D721Med (cell line): Measurements from ENCODE around the gene NOP58.
"Not testable (repeated sequence)": the region's sequence is repeated elsewhere in the genome, so short reads cannot be mapped to it uniquely, and the experiment has no call there.

Source experiments
- DNase-seq: peaks from one replicate; pipeline ENCODE4 v3.0.0; 2011; ENCODE audit warnings: low spot score; ENCODE audit not compliant: insufficient read length
- FAIRE-seq: peaks from 2 replicates; lab custom pipeline; 2011; peaks lifted over from hg19 to GRCh38; lab: Jason Lieb, UNC
- CTCF ChIP-seq: IDR thresholded peaks from 2 replicates; pipeline ENCODE4 v1.5.1; 2012; ENCODE audit warnings: mild to moderate bottlenecking, control low read depth; ENCODE audit not compliant: insufficient read depth; ENCODE audit errors: missing control alignments

Gene NOP58

GRCh38 chr2:202251494-202251893 is 14.1 kb upstream of the NOP58 start:
- no peak for FAIRE-seq
- no peak for DNase-seq
- no peak for TF ChIP-seq CTCF

GRCh38 chr2:202261531-202261930 is 4.0 kb upstream of the NOP58 start:
- FAIRE-seq (no peak), DNase-seq (no peak)
- TF ChIP-seq CTCF = no peak

GRCh38 chr2:202267495-202267894 is 1.9 kb downstream of the NOP58 start:
- FAIRE-seq (no peak), DNase-seq (no peak)
- no peak for TF ChIP-seq CTCF

- FAIRE-seq (no peak), DNase-seq (no peak)
- no peak for TF ChIP-seq CTCF
These were observed 4.0 kb downstream of the NOP58 start for GRCh38 chr2:202269585-202269984.

- TF ChIP-seq CTCF = no peak
- no peak for FAIRE-seq
- no peak for DNase-seq
These were observed 4.9 kb downstream of the NOP58 start for GRCh38 chr2:202270487-202270886.

- DNase-seq, FAIRE-seq: not testable (repeated sequence)
These were observed 10.6 kb downstream of the NOP58 start for GRCh38 chr2:202276078-202276720.

GRCh38 chr2:202278036-202278760 is 12.6 kb downstream of the NOP58 start:
- FAIRE-seq (no peak), DNase-seq (no peak)
- TF ChIP-seq CTCF = no peak
